AG04449 (cell line): ENCODE results near the gene CEACAM21.

Source experiments
- CTCF ChIA-PET: fragments of 350-600 bp; formaldehyde crosslinking; extraction: SDS; loops from one replicate; lab custom pipeline; 2021; ENCODE audit warnings: antibody characterized with exemption; lab: Yijun Ruan, JAX
- POLR2A ChIA-PET: fragments of 400-600, 350-600 bp; formaldehyde crosslinking; extraction: SDS; loops from one replicate; lab custom pipeline; 2020; ENCODE audit warnings: antibody characterized with exemption, inconsistent platforms; lab: Yijun Ruan, JAX
- DNase-seq: peaks from one replicate; pipeline ENCODE4 v3.0.0-alpha.2; 2010; ENCODE audit warnings: low read depth, low spot score
- H3K4me3 ChIP-seq: 2 replicates; pipeline ENCODE4 v1.5.1; 2011; ENCODE audit warnings: low read depth, mild to moderate bottlenecking, control low read depth, low read length
- CTCF ChIP-seq: IDR thresholded peaks from one replicate; pipeline ENCODE4 v1.5.1; 2011; ENCODE audit warnings: mild to moderate bottlenecking, moderate library complexity, low read length, control low read depth, inconsistent platforms; ENCODE audit not compliant: insufficient read depth; ENCODE audit errors: missing control alignments

The CEACAM21 gene

GRCh38 chr19:41546961-41547360, 29.0 kb upstream of the CEACAM21 start:
- H3K4me3 ChIP-seq = no peak overlapping the region
- CTCF ChIA-PET = interaction anchor here (1.1 to 2.7 kb wide), 2 partner anchors 17 to 51 kb away, joined by 3 to 9 read pairs; no protein-coding TSS in a partner anchor
- POLR2A ChIA-PET = no interaction called here
- TF ChIP-seq CTCF = no peak
- no peak for DNase-seq

GRCh38 chr19:41547569-41547968, 28.4 kb upstream of the CEACAM21 start:
- DNase-seq = no peak
- CTCF ChIA-PET = interaction anchor here (1.1 to 2.7 kb wide), 3 partner anchors 16 to 50 kb away, joined by 3 to 9 read pairs (median 6); no protein-coding TSS in a partner anchor
- no peak for TF ChIP-seq CTCF
- no peak overlapping the region for H3K4me3 ChIP-seq
- POLR2A ChIA-PET = no interaction called here

- H3K4me3 ChIP-seq = no peak overlapping the region
- DNase-seq = no peak
- TF ChIP-seq CTCF = no peak
- ChIA-PET POLR2A (no interaction called here), CTCF (interaction anchor here (0.8 to 2.7 kb wide), 5 partner anchors 16 to 99 kb away, joined by 3 to 9 read pairs (median 6); no protein-coding TSS in a partner anchor)
Observed at GRCh38 chr19:41548047-41548446, 27.9 kb upstream of the CEACAM21 start.

GRCh38 chr19:41548954-41549688, 26.8 kb upstream of the CEACAM21 start:
- DNase-seq = no peak
- CTCF ChIA-PET = interaction anchor here (0.8 to 2.7 kb wide), 7 partner anchors 15 to 288 kb away, joined by 3 to 9 read pairs (median 5); no protein-coding TSS in a partner anchor
- no peak overlapping the region for H3K4me3 ChIP-seq
- TF ChIP-seq CTCF = no peak
- POLR2A ChIA-PET = no interaction called here

GRCh38 chr19:41549884-41550283, 26.1 kb upstream of the CEACAM21 start:
- ChIA-PET POLR2A (no interaction called here), CTCF (interaction anchor here (2.7 kb wide), 1 partner anchor 14 kb away, joined by 9 read pairs; no protein-coding TSS in a partner anchor)
- no peak for DNase-seq
- no peak for TF ChIP-seq CTCF
- H3K4me3 ChIP-seq = no peak overlapping the region

- TF ChIP-seq CTCF = no peak
- no peak for DNase-seq
- ChIA-PET POLR2A (no interaction called here), CTCF (no interaction called here)
- H3K4me3 ChIP-seq = no peak overlapping the region
Observed at GRCh38 chr19:41551212-41551610, 24.8 kb upstream of the CEACAM21 start.
